NCI-H2081 treated with DMSO at 0.1 percent for 48 hours (cell line): ENCODE measurements around the gene PPP2R3A.
"Not testable (repeated sequence)": the region's sequence is repeated elsewhere in the genome, so short reads cannot be mapped to it uniquely, and the experiment has no call there.

Source experiments
- DNase-seq: peaks from one replicate; lab custom pipeline; 2025; lab: John Stamatoyannopoulos, UW

Gene PPP2R3A

DNA sequence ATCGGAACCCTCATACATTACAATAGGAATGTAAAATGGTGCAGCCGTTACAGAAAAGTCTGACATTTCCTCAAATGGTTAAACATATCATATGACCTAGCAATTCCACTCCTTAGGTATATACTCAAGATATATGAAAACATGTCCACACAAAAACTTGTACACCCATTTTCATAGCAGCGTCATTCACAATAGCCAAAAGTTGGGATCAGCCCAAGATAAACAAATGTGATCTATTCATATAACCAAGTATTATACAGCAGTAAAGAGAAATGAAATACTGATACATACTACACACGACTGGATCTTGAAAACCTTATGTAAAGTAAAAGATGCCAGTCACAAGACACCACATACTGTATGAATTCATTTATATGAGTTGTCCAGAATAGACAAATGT is 128.2 kb downstream of the PPP2R3A start:
- DNase-seq, result no peak

- no peak for DNase-seq
Observed at GRCh38 chr3:136105044-136105443, 139.5 kb downstream of the PPP2R3A start.

GRCh38 chr3:136106101-136106500 is 140.6 kb downstream of the PPP2R3A start:
- DNase-seq, result no peak

- DNase-seq, result no peak
Observed at GRCh38 chr3:136109499-136109898, 144.0 kb downstream of the PPP2R3A start.

DNA sequence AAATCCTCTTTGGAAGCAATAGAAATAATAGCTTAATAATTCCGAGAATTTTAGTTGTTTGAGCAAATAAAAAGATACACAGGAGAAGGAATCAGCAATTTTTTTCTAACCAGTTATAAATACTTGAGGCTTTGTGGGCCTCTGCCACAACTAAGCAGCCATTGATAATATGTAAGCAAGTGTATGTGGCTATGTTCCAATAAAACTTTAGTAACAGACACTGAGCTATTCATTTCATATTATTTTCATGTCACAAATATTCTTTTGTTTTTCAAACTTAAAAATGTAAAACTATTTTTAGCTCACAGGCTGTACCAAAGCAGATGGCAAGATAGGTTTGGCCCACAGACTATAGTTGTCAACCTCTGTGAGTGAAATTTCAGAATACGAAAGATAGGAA is 145.0 kb downstream of the PPP2R3A start:
- DNase-seq, result no peak

- DNase-seq, result no peak
Observed at GRCh38 chr3:136114421-136114820, 148.9 kb downstream of the PPP2R3A start.

GRCh38 chr3:136119332-136119731 is 153.8 kb downstream of the PPP2R3A start:
- not testable (repeated sequence) for DNase-seq

- DNase-seq, result not testable (repeated sequence)
Observed at GRCh38 chr3:136119783-136120182, 154.3 kb downstream of the PPP2R3A start.

DNA sequence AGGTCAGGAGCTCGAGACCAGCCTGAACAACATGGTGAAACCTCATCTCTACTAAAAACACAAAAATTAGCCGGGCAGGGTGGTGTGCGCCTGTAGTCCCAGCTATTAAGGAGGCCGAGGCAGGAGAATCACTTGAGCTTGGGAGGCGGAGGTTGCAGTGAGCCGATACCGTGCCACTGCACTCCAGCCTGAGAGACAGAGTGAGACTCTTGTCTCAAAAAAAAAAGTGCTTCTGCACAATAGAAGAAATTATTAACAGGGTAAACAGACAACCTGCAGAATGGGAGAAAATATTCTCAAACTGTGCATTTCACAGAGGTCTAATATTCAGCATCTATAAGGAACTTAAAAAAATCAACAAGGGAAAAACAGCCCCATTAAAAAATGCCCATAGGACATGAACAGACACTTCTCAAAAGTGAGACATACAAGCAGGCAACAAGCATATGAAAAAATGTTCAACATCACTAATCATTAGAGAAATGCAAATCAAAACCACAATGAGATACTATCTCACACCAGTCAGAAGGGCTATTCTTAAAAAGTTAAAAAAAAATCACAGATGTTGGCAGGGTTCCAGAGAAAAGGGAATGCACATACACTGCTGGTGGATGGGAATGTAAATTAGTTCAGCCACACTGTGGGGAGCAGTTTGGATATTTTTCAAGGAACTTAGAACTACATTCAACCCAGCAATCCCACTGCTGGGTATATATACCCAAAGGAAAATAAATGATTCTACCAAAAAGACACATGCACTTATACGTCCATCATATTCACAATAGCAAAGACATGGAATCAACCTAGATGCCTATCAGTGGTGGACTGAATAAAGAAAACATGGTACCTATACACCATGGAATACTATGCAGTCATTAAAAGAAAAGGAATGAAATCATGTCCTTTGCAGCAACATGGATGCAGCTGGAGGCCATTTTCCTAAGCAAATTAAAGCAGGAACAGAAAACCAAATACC is 155.1 kb downstream of the PPP2R3A start:
- DNase-seq, result no peak

DNA sequence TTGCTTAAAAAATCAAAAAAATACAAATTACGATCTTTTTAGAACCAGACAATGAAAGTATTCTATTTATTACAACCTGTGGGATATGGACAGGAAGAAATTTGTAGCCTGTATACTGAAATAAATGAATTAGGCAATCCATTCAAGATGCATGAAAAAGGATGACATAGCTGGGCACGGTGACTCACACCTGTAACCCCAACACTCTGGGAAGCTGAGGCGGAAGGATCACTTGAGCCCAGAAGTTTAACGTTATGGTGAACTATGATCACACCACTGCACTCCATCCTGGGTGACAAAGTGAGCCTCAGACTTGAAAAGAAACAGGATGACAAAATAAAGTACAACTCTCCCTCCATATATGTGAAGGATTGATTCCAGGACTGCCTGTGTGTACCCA is 156.5 kb downstream of the PPP2R3A start:
- DNase-seq, result no peak

DNA sequence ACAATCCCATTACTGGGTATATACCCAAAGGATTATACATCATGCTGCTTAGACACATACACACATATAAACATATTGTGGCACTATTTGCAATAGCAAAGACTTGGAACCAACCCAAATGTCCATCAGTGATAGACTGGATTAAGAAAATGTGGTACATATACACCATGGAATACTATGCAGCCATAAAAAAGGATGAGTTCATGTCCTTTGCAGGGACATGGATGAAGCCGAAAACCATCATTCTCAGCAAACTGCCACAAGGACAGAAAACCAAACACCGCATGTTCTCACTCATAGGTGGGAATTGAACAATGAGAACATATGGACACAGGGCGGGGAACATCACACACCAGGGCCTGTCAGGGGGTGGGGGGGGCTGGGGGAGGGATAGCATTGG is 166.1 kb downstream of the PPP2R3A start:
- not testable (repeated sequence) for DNase-seq

DNA sequence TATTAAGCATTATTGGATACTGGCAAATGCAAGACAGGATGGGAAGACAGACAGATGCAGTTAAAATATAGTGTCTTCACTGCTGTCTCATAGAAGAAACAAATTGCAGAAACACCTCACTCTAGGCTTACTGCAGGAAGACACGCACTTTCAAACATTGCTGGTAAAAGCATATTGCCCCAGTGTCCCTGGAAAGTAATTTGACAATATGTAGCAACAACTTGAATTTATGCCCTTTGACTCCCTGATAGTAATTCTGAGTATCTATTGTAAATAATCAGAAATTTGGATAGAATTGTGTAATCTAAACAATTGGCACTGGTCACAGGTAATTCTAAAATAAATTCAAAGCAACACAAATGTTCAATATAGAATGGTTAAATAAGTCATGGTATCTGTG is 168.6 kb downstream of the PPP2R3A start:
- no peak for DNase-seq

DNA sequence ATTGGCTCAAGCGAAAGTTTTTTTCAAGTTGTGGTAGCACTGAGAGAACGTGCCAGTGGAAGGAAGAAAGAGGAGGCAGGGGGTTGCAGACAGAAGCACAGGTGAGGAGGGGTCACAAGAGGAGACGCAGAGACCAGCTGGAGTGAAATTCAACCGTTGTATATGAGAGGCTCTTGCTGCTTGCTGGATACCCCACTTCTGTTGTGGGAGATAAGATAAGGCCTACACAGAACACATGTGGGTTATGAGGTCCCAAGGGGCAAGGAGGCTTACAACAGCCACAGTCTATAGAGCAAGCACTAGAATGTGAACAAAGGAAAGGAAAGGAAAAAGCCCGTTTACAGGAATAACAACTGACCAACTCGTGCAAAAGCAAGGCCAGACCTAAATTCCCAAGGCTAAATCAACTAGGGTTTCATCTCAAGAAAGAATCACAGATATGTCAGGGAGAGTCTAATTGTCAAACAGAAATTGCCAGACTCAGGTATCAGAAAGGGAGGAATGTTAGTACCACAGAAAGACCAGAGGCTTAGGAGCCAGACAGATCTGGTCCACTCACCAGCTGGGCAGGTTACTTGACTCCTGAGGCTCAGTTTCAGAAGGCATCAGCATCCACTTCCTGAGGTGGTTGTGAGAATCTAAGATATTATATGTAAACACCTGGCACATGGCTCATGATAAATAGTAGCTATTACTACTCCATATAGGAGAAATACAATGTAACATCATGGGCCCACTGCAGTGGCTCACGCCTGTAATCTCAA is 169.7 kb downstream of the PPP2R3A start:
- no peak for DNase-seq

DNA sequence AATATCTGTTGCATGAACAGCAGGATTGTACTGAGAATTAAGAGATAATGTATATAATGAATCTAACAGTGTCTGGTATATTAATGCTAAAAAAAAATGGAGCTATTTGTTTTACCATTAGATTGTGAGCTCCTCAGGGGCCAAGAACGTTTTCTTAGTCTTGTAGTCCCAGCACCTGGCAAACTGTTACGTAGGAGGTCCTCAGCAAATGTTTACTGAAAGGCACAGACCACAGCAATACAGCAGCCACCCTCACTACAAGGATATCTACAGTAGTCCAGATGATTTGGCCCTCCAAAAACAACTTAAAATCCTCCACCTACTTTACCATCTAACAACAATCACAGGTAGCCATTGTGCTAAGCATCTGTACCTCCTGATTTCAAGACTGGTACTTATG is 170.9 kb downstream of the PPP2R3A start:
- DNase-seq, result no peak

DNA sequence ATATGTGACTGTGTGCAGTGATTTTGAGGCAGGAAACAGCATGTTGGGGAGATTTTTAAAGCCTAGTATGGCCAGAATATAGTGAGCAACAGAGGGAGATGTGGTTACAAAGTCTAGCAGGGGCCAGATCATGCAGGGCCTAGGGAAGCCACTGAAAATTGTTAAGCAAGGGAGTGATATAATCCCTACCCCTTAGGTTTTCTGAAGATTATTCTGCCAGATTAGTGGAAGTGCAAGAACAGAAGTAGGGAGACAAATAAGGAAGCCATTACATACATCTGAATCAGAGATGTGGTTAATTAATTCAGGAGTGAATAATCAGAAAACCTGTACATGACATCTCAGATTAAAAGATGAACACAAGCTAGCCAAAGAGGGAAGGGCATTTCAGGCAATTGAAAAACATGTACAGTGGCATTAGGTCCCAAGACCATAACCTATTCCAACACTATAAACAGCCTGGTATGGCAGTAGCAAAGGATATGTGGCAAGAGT is 175.8 kb downstream of the PPP2R3A start:
- no peak for DNase-seq

DNA sequence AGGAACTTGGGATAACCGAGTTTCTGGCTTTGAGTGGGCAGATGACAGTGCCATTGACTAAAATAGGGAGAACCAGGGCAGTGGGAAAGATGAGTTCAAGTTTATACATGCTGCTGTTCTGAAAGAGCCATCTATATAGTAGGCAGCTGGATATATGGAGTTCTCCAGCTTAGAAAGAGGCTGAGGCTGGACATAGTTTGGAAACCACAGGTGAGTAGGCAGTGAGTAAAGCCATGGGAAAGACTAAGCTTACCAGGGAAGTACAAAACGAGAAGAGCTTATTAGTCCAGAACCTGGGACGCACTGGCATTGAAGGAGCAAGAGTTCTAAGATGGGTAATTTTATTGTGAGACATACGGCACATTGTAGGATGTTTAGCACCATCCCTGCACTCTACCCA is 176.4 kb downstream of the PPP2R3A start:
- DNase-seq, result no peak

DNA sequence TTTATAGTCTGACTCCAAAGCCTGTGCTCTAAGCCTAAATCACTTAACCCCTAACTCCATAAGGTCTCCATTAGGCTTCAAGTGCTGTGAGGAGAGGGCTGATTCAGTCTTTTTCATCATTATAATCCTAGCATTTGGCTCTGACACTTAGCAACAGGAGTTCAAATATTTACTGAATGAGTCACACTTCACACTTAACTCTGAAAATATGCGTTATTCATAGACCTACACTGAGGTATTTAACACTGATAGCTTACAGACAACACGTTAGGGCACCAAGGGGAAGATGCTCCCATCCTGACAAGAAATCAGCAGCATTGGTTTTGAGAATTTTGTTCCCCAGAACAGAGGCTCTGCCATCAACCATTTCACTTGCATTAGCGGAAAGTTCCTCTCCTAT is 177.1 kb downstream of the PPP2R3A start:
- no peak for DNase-seq

DNA sequence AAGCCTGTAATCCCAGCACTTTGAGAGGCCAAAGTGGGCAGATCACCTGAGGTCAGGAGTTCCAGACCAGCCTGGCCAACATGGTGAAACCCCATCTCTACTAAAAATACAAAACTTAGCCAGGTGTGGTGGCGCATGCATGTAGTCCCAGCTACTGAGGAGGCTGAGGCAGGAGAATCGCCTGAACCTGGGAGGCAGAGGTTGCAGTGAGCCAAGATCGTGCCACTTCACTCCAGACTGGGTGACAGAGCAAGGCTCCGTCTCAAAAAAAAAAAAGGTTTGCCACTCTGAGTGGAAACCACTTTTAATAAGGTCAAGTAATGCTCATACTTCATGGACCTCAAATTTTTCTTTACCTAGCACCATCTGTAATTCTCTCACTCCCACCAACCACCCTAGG is 178.9 kb downstream of the PPP2R3A start:
- DNase-seq, result not testable (repeated sequence)

DNA sequence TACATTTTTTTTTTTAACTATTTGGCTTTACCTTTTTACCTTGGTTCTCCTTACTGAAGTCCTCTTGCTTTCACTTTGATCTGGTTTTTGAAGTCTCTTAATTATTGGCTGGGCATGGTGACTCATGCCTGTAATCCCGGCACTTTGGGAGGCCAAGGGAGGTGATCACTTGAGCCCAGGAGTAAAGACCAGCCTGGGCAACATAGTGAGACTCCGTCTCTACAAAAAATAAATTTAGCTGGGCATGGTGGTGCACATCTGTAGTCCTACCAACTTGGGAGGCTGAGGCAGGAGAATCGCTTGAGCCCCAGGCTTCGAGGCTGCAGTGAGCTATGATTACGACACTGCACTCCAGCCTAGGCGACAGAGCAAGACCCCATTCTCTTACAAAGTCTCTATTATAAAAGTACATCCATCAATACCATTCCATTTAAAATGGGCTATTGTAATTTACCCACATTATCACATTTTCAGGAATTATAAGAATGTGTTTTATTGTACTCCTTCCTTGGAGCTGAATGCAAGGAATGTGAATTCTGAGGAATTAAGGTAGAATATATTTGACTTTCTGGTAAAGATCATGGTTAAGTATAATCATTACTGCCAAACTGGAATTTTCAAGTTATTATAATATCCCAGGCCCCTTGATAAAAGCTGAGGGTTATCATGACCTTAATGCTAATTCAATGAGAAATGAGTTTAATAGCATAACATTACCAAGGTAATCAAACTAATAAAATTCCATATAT is 181.6 kb downstream of the PPP2R3A start:
- DNase-seq, result no peak

- no peak for DNase-seq
Observed at GRCh38 chr3:136149667-136150066, 184.1 kb downstream of the PPP2R3A start.

- no peak for DNase-seq
Observed at GRCh38 chr3:136151219-136151618, 185.7 kb downstream of the PPP2R3A start.

- DNase-seq, result no peak
Observed at GRCh38 chr3:136152176-136152843, 186.8 kb downstream of the PPP2R3A start.
